WTC11 (cell line): ENCODE data around the gene FNDC7.

Experiments
- TF ChIP-seq, protein P1 (sequence below): sonication (generic); formaldehyde crosslinking; IDR thresholded peaks from 2 replicates; pipeline ENCODE4 v1.8.1; 2022; ENCODE audit warnings: low read depth, mild to moderate bottlenecking, moderate library complexity, missing genetic modification reagents, borderline replicate concordance
- TF ChIP-seq, protein P2 (sequence below): sonication (generic); formaldehyde crosslinking; IDR thresholded peaks from 2 replicates; pipeline ENCODE4 v1.8.1; 2022; ENCODE audit warnings: missing genetic modification reagents, borderline replicate concordance

- TF ChIP-seq, protein P1, sequence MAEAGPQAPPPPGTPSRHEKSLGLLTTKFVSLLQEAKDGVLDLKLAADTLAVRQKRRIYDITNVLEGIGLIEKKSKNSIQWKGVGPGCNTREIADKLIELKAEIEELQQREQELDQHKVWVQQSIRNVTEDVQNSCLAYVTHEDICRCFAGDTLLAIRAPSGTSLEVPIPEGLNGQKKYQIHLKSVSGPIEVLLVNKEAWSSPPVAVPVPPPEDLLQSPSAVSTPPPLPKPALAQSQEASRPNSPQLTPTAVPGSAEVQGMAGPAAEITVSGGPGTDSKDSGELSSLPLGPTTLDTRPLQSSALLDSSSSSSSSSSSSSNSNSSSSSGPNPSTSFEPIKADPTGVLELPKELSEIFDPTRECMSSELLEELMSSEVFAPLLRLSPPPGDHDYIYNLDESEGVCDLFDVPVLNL, result no peak
- TF ChIP-seq, protein P2, sequence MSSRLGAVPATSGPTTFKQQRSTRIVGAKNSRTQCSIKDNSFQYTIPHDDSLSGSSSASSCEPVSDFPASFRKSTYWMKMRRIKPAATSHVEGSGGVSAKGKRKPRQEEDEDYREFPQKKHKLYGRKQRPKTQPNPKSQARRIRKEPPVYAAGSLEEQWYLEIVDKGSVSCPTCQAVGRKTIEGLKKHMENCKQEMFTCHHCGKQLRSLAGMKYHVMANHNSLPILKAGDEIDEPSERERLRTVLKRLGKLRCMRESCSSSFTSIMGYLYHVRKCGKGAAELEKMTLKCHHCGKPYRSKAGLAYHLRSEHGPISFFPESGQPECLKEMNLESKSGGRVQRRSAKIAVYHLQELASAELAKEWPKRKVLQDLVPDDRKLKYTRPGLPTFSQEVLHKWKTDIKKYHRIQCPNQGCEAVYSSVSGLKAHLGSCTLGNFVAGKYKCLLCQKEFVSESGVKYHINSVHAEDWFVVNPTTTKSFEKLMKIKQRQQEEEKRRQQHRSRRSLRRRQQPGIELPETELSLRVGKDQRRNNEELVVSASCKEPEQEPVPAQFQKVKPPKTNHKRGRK (CRISPR knock-in tag), result no peak
Observed at GRCh38 chr1:108725906-108726305, 13.2 kb downstream of the FNDC7 start.
